Activated T-helper 2 cell treated with anti-CD3 and anti-CD28 coated beads, Interferon-gamma antibody, Interleukin-2, Interleukin-4, amounts not matched to agents 10 μg/mL and 5 μg/mL and 100 μg/mL, durations not matched to agents 14 hours and 24 hours and 36 hours (primary cell): Measurements from ENCODE around the gene C1orf35. TPM values are rescaled to one million over a fixed set of nuclear protein-coding genes. Genes with fewer than 3 reads are reported as not detected.

Experiments
- DNase-seq: peaks from one replicate; pipeline ENCODE4 v3.0.0; 2021; ENCODE audit warnings: low spot score
- H3K27ac Mint-ChIP-seq: one replicate; pipeline ENCODE4 v1.8.0; 2021; ENCODE audit warnings: mixed read lengths
- H3K27me3 Mint-ChIP-seq: one replicate; pipeline ENCODE4 v1.8.0; 2021; ENCODE audit warnings: low read depth, mixed read lengths
- H3K36me3 Mint-ChIP-seq: one replicate; pipeline ENCODE4 v1.8.0; 2021; ENCODE audit warnings: low read depth, mixed read lengths
- H3K4me1 Mint-ChIP-seq: one replicate; pipeline ENCODE4 v1.8.0; 2021; ENCODE audit warnings: low read depth, mixed read lengths
- H3K4me3 Mint-ChIP-seq: one replicate; pipeline ENCODE4 v1.8.0; 2021; ENCODE audit warnings: low read depth, mild to moderate bottlenecking, moderate library complexity, mixed read lengths
- H3K9me3 Mint-ChIP-seq: one replicate; pipeline ENCODE4 v1.8.0; 2021; ENCODE audit warnings: mixed read lengths
- intact Hi-C: fragments of 100-400 bp; cut with micrococcal nuclease; formaldehyde crosslinking; loops from one replicate; pipeline ENCODE4 v1.15.1; 2023
- total RNA-seq: library from RNA; stranded (reverse); gene quantifications from 2 replicates; pipeline ENCODE4 v1.2.3, GENCODE V29; 2022

C1orf35 gene
- total RNA-seq, 1 donor from 2014 or later, result 24.5 TPM

- Mint-ChIP-seq H3K4me3 (no peak overlapping the region), H3K27ac (no peak overlapping the region), H3K27me3 (peaks cover 15% of the 10 kb centered on the region), H3K4me1 (peaks cover 3% of the 10 kb centered on the region), H3K36me3 (no peaks in the 10 kb centered on the region), H3K9me3 (no peaks in the 10 kb centered on the region)
- no peak for DNase-seq
- intact Hi-C loops, result no loop called here
These were observed 38.2 kb downstream of the C1orf35 start for GRCh38 chr1:228064741-228065542.

DNA sequence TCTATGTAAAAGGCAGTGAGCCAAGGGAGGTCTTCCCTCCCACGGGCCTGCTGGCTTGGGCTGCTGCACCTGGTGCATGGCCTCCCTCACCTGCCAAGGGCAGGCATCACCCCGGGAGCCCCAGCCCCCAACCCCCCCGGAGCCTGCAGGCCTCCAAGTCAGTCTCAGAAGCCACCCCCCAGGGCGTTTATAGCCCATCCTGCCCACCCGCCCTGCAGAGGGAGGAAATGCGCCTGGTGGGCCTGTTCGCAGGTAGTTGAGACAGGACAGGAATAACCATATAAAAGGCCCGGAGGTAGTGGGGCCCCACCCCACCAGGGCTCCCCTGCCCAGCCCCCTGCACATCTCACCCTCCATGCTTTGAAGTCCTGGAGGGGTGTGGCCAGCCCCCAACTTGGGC, 38.8 kb downstream of the C1orf35 start:
- H3K9me3 Mint-ChIP-seq, result no peaks in the 10 kb centered on the region
- DNase-seq, result no peak
- H3K4me3 Mint-ChIP-seq, result no peak overlapping the region
- no peaks in the 10 kb centered on the region for H3K36me3 Mint-ChIP-seq
- peaks cover 18% of the 10 kb centered on the region for H3K27me3 Mint-ChIP-seq
- peaks cover 3% of the 10 kb centered on the region for H3K4me1 Mint-ChIP-seq
- intact Hi-C loops, result no loop called here
- no peak overlapping the region for H3K27ac Mint-ChIP-seq

DNA sequence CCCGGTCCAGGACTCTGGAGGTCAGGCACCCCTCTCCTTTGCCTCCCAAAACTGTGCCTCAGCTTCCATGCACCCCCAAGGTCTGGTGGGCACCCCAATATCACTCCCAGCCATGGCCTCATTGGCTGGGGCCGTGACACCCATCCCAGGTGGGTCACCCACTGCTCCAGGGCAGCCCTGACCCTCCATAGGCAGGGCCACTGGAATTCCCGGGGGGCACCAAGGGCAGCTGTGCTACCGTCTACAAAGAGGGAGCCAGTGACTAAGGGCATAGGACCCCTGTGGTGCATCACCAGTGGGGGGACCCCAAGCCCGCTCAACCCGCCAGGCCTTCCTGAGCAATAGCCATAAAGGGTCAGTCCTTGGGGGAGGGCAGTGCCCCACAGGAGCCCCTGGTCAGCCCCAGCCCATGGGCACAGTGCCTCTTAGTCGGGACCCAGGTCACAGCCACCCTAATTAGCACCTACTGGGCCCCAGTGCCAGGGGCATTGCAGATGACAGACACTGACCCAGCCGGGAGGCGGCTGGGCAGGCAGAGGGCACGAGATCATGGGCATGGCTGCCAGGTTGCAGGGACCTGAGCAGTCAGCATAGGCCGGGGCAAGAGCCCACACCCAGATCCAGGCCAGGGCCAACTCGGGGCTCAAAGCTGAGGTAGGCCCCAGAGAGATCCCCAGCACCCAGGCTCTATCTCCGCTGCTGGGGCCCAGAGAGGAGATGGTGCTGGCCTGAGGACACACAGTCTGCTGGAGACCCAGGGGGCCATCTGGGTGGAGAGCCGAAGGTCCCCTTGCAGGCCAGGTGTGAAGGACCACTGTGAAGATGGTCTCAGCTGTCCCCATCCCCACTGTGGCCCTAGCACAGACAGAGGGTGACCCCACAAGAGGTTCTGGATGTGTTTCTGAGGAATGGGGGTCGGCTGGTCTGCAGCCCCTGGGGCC, 39.6 kb downstream of the C1orf35 start:
- H3K9me3 Mint-ChIP-seq, result no peaks in the 10 kb centered on the region
- no peak for DNase-seq
- peaks cover 3% of the 10 kb centered on the region for H3K4me1 Mint-ChIP-seq
- no peak overlapping the region for H3K27ac Mint-ChIP-seq
- intact Hi-C loops, result no loop called here
- peaks cover 21% of the 10 kb centered on the region for H3K27me3 Mint-ChIP-seq
- H3K36me3 Mint-ChIP-seq, result no peaks in the 10 kb centered on the region
- H3K4me3 Mint-ChIP-seq, result no peak overlapping the region

DNA sequence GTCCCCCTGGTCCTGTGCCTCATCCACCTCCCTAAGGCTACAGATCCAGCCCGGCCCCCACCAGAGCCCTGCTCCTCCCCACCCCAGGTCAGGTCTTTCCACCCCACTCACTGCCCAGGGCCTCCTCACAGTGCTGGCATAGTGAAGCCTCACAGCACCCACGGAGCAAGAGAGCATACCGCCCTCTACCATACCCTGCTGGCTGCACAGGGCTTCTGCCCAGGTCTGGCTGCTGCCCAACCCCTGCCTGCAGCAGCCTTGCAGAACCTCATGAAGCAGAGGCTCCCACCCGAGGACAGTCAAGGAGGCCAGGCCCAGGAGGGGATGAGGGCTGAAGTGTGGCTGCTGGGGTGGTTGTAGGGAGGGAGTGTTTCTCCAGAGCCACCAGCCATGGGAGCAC, 40.3 kb downstream of the C1orf35 start:
- DNase-seq, result no peak
- no peaks in the 10 kb centered on the region for H3K36me3 Mint-ChIP-seq
- intact Hi-C loops, result no loop called here
- peaks cover 3% of the 10 kb centered on the region for H3K4me1 Mint-ChIP-seq
- H3K9me3 Mint-ChIP-seq, result no peaks in the 10 kb centered on the region
- peaks cover 26% of the 10 kb centered on the region for H3K27me3 Mint-ChIP-seq
- H3K4me3 Mint-ChIP-seq, result no peak overlapping the region
- no peak overlapping the region for H3K27ac Mint-ChIP-seq

DNA sequence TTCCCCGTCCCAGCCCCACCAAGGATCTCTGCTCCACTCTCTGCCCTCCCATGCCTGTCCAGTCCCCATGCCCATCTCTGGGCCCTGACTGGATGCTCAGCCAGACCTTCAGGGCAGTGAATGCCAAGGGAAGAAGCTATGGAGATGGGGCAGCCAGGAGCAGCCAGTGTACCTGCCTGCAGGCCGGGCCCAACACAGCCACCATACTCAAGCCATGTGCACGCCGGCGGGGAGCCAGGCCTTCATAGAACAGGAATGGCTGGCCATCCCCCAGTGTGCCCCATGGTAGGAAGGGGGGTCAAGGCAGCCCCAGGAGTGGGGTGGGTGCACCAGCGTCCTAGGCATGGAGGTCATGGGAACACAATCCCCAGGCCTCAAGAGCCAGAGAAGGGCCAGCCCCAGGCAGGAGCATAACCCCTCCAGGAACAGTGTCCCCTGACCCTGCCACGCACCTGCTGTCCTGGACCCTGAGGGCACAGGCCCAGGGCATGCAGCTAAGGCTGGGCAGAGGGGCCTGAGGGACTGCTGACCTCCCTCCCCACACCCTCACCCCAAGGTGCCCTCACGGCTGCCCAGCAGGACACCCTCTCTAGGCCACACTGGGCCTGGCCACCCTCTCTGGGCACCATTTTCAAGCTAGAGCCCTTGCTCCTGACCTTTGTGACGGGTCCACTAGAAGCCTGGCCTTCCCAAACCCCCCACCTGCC, 40.9 kb downstream of the C1orf35 start:
- H3K9me3 Mint-ChIP-seq, result no peaks in the 10 kb centered on the region
- no peak for DNase-seq
- H3K27me3 Mint-ChIP-seq, result peaks cover 28% of the 10 kb centered on the region
- H3K4me1 Mint-ChIP-seq, result peaks cover 3% of the 10 kb centered on the region
- intact Hi-C loops, result no loop called here
- no peak overlapping the region for H3K4me3 Mint-ChIP-seq
- H3K27ac Mint-ChIP-seq, result no peak overlapping the region
- H3K36me3 Mint-ChIP-seq, result no peaks in the 10 kb centered on the region

- Mint-ChIP-seq H3K27ac (no peak overlapping the region), H3K27me3 (peaks cover 28% of the 10 kb centered on the region), H3K4me1 (peaks cover 3% of the 10 kb centered on the region), H3K9me3 (no peaks in the 10 kb centered on the region), H3K36me3 (no peaks in the 10 kb centered on the region), H3K4me3 (no peak overlapping the region)
- intact Hi-C loops, result no loop called here
- DNase-seq, result no peak
These were observed 41.6 kb downstream of the C1orf35 start for GRCh38 chr1:228061411-228062084.

DNA sequence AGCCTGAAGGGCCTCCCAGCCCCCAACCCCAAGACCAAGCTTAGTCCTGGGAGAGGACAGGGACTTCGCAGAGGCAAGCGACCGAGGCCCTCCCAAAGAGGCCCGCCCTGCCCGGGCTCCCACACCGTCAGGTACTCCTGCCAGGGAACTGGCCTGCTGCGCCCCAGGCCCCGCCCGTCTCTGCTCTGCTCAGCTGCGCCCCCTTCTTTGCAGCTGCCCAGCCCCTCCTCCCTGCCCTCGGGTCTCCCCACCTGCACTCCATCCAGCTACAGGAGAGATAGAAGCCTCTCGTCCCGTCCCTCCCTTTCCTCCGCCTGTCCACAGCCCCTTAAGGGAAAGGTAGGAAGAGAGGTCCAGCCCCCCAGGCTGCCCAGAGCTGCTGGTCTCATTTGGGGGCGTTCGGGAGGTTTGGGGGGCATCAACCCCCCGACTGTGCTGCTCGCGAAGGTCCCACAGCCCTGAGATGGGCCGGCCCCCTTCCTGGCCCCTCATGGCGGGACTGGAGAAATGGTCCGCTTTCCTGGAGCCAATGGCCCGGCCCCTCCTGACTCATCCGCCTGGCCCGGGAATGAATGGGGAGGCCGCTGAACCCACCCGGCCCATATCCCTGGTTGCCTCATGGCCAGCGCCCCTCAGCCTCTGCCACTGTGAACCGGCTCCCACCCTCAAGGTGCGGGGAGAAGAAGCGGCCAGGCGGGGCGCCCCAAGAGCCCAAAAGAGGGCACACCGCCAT, 42.5 kb downstream of the C1orf35 start:
- no peak overlapping the region for H3K27ac Mint-ChIP-seq
- peaks cover 3% of the 10 kb centered on the region for H3K4me1 Mint-ChIP-seq
- no peaks in the 10 kb centered on the region for H3K9me3 Mint-ChIP-seq
- DNase-seq, result no peak
- peak overlapping the region; percentile 45 for H3K4me3 Mint-ChIP-seq
- no peaks in the 10 kb centered on the region for H3K36me3 Mint-ChIP-seq
- peaks cover 37% of the 10 kb centered on the region for H3K27me3 Mint-ChIP-seq
- intact Hi-C loops, result no loop called here

DNA sequence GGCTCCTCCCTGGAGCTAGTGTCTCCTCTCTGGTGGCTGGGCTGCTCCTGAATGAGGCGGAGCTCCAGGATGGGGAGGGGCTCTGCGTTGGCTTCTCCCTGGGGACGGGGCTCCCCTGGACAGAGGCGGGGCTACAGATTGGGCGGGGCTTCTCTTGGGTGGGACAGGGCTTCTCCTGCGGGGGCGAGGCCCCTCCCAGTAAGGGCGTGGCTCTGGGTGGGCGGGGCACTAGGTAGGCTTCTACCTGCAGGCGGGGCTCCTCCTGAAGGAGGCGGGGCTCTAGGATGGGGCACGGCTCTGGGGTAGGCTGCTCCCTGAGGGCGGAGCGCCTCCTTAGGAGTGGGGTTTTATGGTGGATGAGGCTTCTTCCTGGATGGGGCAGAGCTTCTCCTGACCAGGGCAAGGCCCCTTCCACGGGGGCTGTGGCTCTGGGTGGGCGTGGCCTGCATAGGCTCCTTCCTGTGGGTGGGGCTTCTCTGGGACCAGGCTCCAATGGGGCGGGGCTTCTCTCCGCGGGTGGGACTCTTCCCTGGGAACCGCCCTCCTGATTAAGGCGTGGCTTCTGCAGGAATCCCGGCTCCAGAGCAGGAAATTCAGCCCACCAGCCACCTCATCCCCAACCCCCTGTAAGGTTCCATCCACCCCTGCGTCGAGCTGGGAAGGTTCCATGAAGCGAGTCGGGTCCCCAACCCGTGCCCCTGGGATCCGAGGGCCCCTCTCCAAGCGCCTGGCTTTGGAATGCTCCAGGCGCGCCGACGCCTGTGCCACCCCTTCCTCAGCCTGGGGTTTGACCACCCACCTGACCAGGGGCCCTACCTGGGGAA, 43.3 kb downstream of the C1orf35 start:
- peaks cover 3% of the 10 kb centered on the region for H3K4me1 Mint-ChIP-seq
- DNase-seq, result peak; percentile 54
- H3K9me3 Mint-ChIP-seq, result no peaks in the 10 kb centered on the region
- intact Hi-C loops, result no loop called here
- H3K27ac Mint-ChIP-seq, result no peak overlapping the region
- no peaks in the 10 kb centered on the region for H3K36me3 Mint-ChIP-seq
- H3K4me3 Mint-ChIP-seq, result peak overlapping the region; percentile 67
- H3K27me3 Mint-ChIP-seq, result peaks cover 41% of the 10 kb centered on the region

GRCh38 chr1:228058949-228059633, 44.0 kb downstream of the C1orf35 start:
- H3K27me3 Mint-ChIP-seq, result peaks cover 41% of the 10 kb centered on the region
- peaks cover 3% of the 10 kb centered on the region for H3K4me1 Mint-ChIP-seq
- DNase-seq, result peak; percentile 28
- peak overlapping the region; percentile 67 for H3K4me3 Mint-ChIP-seq
- H3K36me3 Mint-ChIP-seq, result no peaks in the 10 kb centered on the region
- H3K27ac Mint-ChIP-seq, result no peak overlapping the region
- H3K9me3 Mint-ChIP-seq, result no peaks in the 10 kb centered on the region
- intact Hi-C loops, result no loop called here

- H3K27ac Mint-ChIP-seq, result no peak overlapping the region
- no peak for DNase-seq
- intact Hi-C loops, result no loop called here
- H3K27me3 Mint-ChIP-seq, result peaks cover 44% of the 10 kb centered on the region
- no peak overlapping the region for H3K4me3 Mint-ChIP-seq
- no peaks in the 10 kb centered on the region for H3K9me3 Mint-ChIP-seq
- no peaks in the 10 kb centered on the region for H3K36me3 Mint-ChIP-seq
- peaks cover 3% of the 10 kb centered on the region for H3K4me1 Mint-ChIP-seq
These were observed 44.8 kb downstream of the C1orf35 start for GRCh38 chr1:228058172-228058948.
